Measurements from ENCODE around the gene CCDC85C. TPM values are rescaled to one million over a fixed set of nuclear protein-coding genes. Genes with fewer than 3 reads are reported as not detected.

The CCDC85C gene
- total RNA-seq, 4 donors from 2014 or later = 0.34 to 1.7 (median 0.80) TPM

- TF ChIP-seq CTCF (IDR thresholded peaks at IDR 0.05; ENCODE audit: low read depth) = no peak
Measured at GRCh38 chr14:99507860-99508640, 96.0 kb downstream of the CCDC85C start.

GRCh38 chr14:99506276-99506675 is 97.7 kb downstream of the CCDC85C start:
- no peak for TF ChIP-seq CTCF (IDR thresholded peaks at IDR 0.05; ENCODE audit: low read depth)

- no peak for TF ChIP-seq CTCF (IDR thresholded peaks at IDR 0.05; ENCODE audit: low read depth)
Measured at GRCh38 chr14:99505089-99505488, 98.9 kb downstream of the CCDC85C start.

- TF ChIP-seq CTCF (IDR thresholded peaks at IDR 0.05; ENCODE audit: low read depth) = no peak
Measured at GRCh38 chr14:99503848-99504453, 100.1 kb downstream of the CCDC85C start.

GRCh38 chr14:99502989-99503421 is 101.0 kb downstream of the CCDC85C start:
- TF ChIP-seq CTCF (IDR thresholded peaks at IDR 0.05; ENCODE audit: low read depth) = no peak

- TF ChIP-seq CTCF (IDR thresholded peaks at IDR 0.05; ENCODE audit: low read depth) = no peak
Measured at GRCh38 chr14:99497894-99498293, 106.1 kb downstream of the CCDC85C start.

- TF ChIP-seq CTCF (IDR thresholded peaks at IDR 0.05; ENCODE audit: low read depth) = no peak
Measured at GRCh38 chr14:99497341-99497740, 106.7 kb downstream of the CCDC85C start.

All from subcutaneous adipose tissue (tissue), 4 donors.